Activated T-helper 17 cell treated with anti-CD3 and anti-CD28 coated beads, Interleukin-2, amount 50 U/mL, for 72 hours (primary cell): ENCODE measurements around the gene SPATA31A6. TPM values are rescaled to one million over a fixed set of nuclear protein-coding genes. Genes with fewer than 3 reads are reported as not detected.
"Not testable (repeated sequence)": the region's sequence is repeated elsewhere in the genome, so short reads cannot be mapped to it uniquely, and the experiment has no call there.

ENCODE experiments used
- ATAC-seq: fragments of 150-1000 bp; cut with Tn5 transposase; replicated peaks from 2 replicates; pipeline ENCODE4 v1.10.0; 2021; ENCODE audit warnings: mild to moderate bottlenecking, moderate library complexity
- H3K27ac Mint-ChIP-seq: one replicate; pipeline ENCODE4 v1.8.0; 2022; ENCODE audit warnings: mixed read lengths
- H3K27me3 Mint-ChIP-seq: one replicate; pipeline ENCODE4 v1.8.0; 2022; ENCODE audit warnings: mixed read lengths
- H3K36me3 Mint-ChIP-seq: one replicate; pipeline ENCODE4 v1.8.0; 2022; ENCODE audit warnings: low read depth, mild to moderate bottlenecking, mixed read lengths
- H3K4me1 Mint-ChIP-seq: one replicate; pipeline ENCODE4 v1.8.0; 2022; ENCODE audit warnings: mixed read lengths
- H3K4me3 Mint-ChIP-seq: one replicate; pipeline ENCODE4 v1.8.0; 2022; ENCODE audit warnings: mild to moderate bottlenecking, mixed read lengths
- H3K9me3 Mint-ChIP-seq: one replicate; pipeline ENCODE4 v1.8.0; 2022; ENCODE audit warnings: mixed read lengths
- total RNA-seq, 2 donors: library from RNA; stranded (reverse); gene quantifications; one replicate each; pipeline ENCODE4 v1.2.3, GENCODE V29; 2022

SPATA31A6 gene
- not detected for total RNA-seq

- H3K4me3 Mint-ChIP-seq, H3K9me3 Mint-ChIP-seq, H3K4me1 Mint-ChIP-seq, H3K27ac Mint-ChIP-seq, ATAC-seq, H3K36me3 Mint-ChIP-seq, H3K27me3 Mint-ChIP-seq: not testable (repeated sequence)
These were observed at the start of gene SPATA31A6 for GRCh38 chr9:42183359-42183758. TSS of gene SPATA31A6 (plus strand) at chr9:42183659. CDS start at chr9:42183688, 29 bp downstream.

GRCh38 chr9:42160299-42160698, 23.2 kb upstream of the SPATA31A6 start:
- not testable (repeated sequence) for H3K4me3 Mint-ChIP-seq, H3K4me1 Mint-ChIP-seq, ATAC-seq, H3K27ac Mint-ChIP-seq, H3K36me3 Mint-ChIP-seq, H3K27me3 Mint-ChIP-seq, H3K9me3 Mint-ChIP-seq

GRCh38 chr9:42219861-42220260, 36.4 kb downstream of the SPATA31A6 start:
- not testable (repeated sequence) for H3K4me3 Mint-ChIP-seq, H3K9me3 Mint-ChIP-seq, H3K27me3 Mint-ChIP-seq, H3K27ac Mint-ChIP-seq, H3K4me1 Mint-ChIP-seq, ATAC-seq, H3K36me3 Mint-ChIP-seq

GRCh38 chr9:42223230-42223629, 39.8 kb downstream of the SPATA31A6 start:
- not testable (repeated sequence) for ATAC-seq

GRCh38 chr9:42233031-42233430, 49.6 kb downstream of the SPATA31A6 start:
- H3K27me3 Mint-ChIP-seq, H3K36me3 Mint-ChIP-seq, H3K4me1 Mint-ChIP-seq, H3K9me3 Mint-ChIP-seq, H3K27ac Mint-ChIP-seq, ATAC-seq, H3K4me3 Mint-ChIP-seq: not testable (repeated sequence)

More at GRCh38 chr9:42223230-42223629, 39.8 kb downstream of the SPATA31A6 start:
- H3K27ac Mint-ChIP-seq, H3K4me1 Mint-ChIP-seq, H3K36me3 Mint-ChIP-seq, H3K4me3 Mint-ChIP-seq, H3K9me3 Mint-ChIP-seq, H3K27me3 Mint-ChIP-seq: not testable (repeated sequence)

- ATAC-seq, result not testable (repeated sequence)
These were observed 51.2 kb downstream of the SPATA31A6 start for GRCh38 chr9:42234610-42235009.

GRCh38 chr9:42235352-42235991, 52.0 kb downstream of the SPATA31A6 start:
- not testable (repeated sequence) for ATAC-seq, H3K27ac Mint-ChIP-seq, H3K27me3 Mint-ChIP-seq, H3K36me3 Mint-ChIP-seq, H3K4me1 Mint-ChIP-seq, H3K4me3 Mint-ChIP-seq, H3K9me3 Mint-ChIP-seq

More at GRCh38 chr9:42234610-42235009, 51.2 kb downstream of the SPATA31A6 start:
- not testable (repeated sequence) for H3K4me1 Mint-ChIP-seq, H3K27me3 Mint-ChIP-seq, H3K36me3 Mint-ChIP-seq, H3K9me3 Mint-ChIP-seq, H3K4me3 Mint-ChIP-seq, H3K27ac Mint-ChIP-seq

- not testable (repeated sequence) for H3K4me1 Mint-ChIP-seq, ATAC-seq, H3K27ac Mint-ChIP-seq, H3K9me3 Mint-ChIP-seq, H3K4me3 Mint-ChIP-seq, H3K27me3 Mint-ChIP-seq, H3K36me3 Mint-ChIP-seq
These were observed 52.6 kb downstream of the SPATA31A6 start for GRCh38 chr9:42236097-42236496.

GRCh38 chr9:42237381-42237780, 53.9 kb downstream of the SPATA31A6 start:
- not testable (repeated sequence) for H3K9me3 Mint-ChIP-seq, H3K27me3 Mint-ChIP-seq, H3K4me3 Mint-ChIP-seq, H3K27ac Mint-ChIP-seq, ATAC-seq, H3K36me3 Mint-ChIP-seq, H3K4me1 Mint-ChIP-seq

GRCh38 chr9:42238862-42239261, 55.4 kb downstream of the SPATA31A6 start:
- H3K27ac Mint-ChIP-seq, H3K4me3 Mint-ChIP-seq, H3K4me1 Mint-ChIP-seq, ATAC-seq, H3K27me3 Mint-ChIP-seq, H3K9me3 Mint-ChIP-seq, H3K36me3 Mint-ChIP-seq: not testable (repeated sequence)

Other genes starting within 250 kb of the SPATA31A6 start
- gene CNTNAP3B, start 54.2 kb upstream of the SPATA31A6 start, total RNA-seq, result not detected